ENCODE data around the gene CEBPA.

- TF ChIP-seq POLR2A (IDR thresholded peaks at IDR 0.05; ENCODE audit: extremely low read depth, insufficient read length): no peak
- no peak for TF ChIP-seq CTCF (IDR thresholded peaks at IDR 0.05; ENCODE audit: low read depth, low read length)
Measured at GRCh38 chr19:33347300-33347699, 45.0 kb upstream of the CEBPA start.

Data from NB4 (cell line).